Osteocyte (in vitro differentiated cells): ENCODE results near the gene STEAP3. TPM values are rescaled to one million over a fixed set of nuclear protein-coding genes. Genes with fewer than 3 reads are reported as not detected.

Source experiments
- DNase-seq: peaks from one replicate; pipeline ENCODE4 v3.0.0; 2021; ENCODE audit warnings: mixed read lengths; ENCODE audit not compliant: unreplicated experiment; ENCODE audit errors: extremely low spot score
- H3K27ac Mint-ChIP-seq: one replicate; pipeline ENCODE4 v1.8.0; 2021; ENCODE audit warnings: mild to moderate bottlenecking, mixed read lengths; ENCODE audit not compliant: unreplicated experiment
- H3K27me3 Mint-ChIP-seq: one replicate; pipeline ENCODE4 v1.8.0; 2021; ENCODE audit warnings: mixed read lengths; ENCODE audit not compliant: unreplicated experiment
- H3K36me3 Mint-ChIP-seq: one replicate; pipeline ENCODE4 v1.8.0; 2021; ENCODE audit warnings: mixed read lengths; ENCODE audit not compliant: unreplicated experiment
- H3K4me1 Mint-ChIP-seq: one replicate; pipeline ENCODE4 v1.8.0; 2021; ENCODE audit warnings: mixed read lengths; ENCODE audit not compliant: unreplicated experiment
- H3K4me3 Mint-ChIP-seq: one replicate; pipeline ENCODE4 v1.8.0; 2021; ENCODE audit warnings: mild to moderate bottlenecking, moderate library complexity, mixed read lengths; ENCODE audit not compliant: unreplicated experiment
- H3K9me3 Mint-ChIP-seq: one replicate; pipeline ENCODE4 v1.8.0; 2021; ENCODE audit warnings: mixed read lengths; ENCODE audit not compliant: unreplicated experiment
- CTCF ChIP-seq: fragments of 200-600 bp; sonication (generic); IDR thresholded peaks from 2 replicates; pipeline ENCODE4 v1.5.0; 2021; ENCODE audit warnings: antibody characterized with exemption, mild to moderate bottlenecking, moderate library complexity
- total RNA-seq: library from RNA; stranded (reverse); gene quantifications from 2 replicates; pipeline ENCODE4 v1.2.1, GENCODE V29; 2021

Gene STEAP3
- total RNA-seq, 1 donor from 2014 or later: 19.3 TPM

DNA sequence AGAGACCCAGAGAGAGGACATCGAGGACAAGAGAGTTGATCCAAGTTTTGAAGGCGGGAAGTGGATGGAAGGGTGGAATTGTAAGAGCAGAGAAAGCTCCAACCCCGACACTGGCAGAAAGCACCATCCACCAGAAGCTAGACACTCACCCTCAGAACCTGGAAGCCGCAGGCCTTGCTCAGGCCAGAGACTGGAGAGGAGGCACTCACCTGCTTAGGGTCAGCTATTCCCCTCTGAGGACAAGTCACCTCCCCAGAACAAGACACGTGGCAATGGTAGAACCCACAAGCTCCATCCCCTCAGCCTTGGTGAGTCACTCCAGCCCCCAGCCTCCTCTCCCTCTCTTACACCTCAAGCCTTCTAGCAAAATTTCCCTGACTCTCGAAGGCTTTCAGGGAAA, 64.9 kb downstream of the STEAP3 start:
- DNase-seq: no peak
- Mint-ChIP-seq H3K27ac (no peak overlapping the region), H3K27me3 (no peaks in the 10 kb centered on the region), H3K4me1 (peaks cover 13% of the 10 kb centered on the region), H3K9me3 (no peaks in the 10 kb centered on the region), H3K36me3 (no peaks in the 10 kb centered on the region), H3K4me3 (no peak overlapping the region)
- TF ChIP-seq CTCF: no peak

- DNase-seq: no peak
- H3K27me3 Mint-ChIP-seq: no peaks in the 10 kb centered on the region
- H3K4me3 Mint-ChIP-seq: no peak overlapping the region
- TF ChIP-seq CTCF: no peak
- no peak overlapping the region for H3K27ac Mint-ChIP-seq
- H3K36me3 Mint-ChIP-seq: no peaks in the 10 kb centered on the region
- no peaks in the 10 kb centered on the region for H3K9me3 Mint-ChIP-seq
- peaks cover 13% of the 10 kb centered on the region for H3K4me1 Mint-ChIP-seq
Measured at GRCh38 chr2:119289093-119289492, 65.5 kb downstream of the STEAP3 start.

- DNase-seq: no peak
- Mint-ChIP-seq H3K36me3 (no peaks in the 10 kb centered on the region), H3K27ac (no peak overlapping the region), H3K9me3 (no peaks in the 10 kb centered on the region), H3K4me3 (no peak overlapping the region), H3K4me1 (peaks cover 13% of the 10 kb centered on the region), H3K27me3 (no peaks in the 10 kb centered on the region)
- no peak for TF ChIP-seq CTCF
Measured at GRCh38 chr2:119289642-119290041, 66.0 kb downstream of the STEAP3 start.

DNA sequence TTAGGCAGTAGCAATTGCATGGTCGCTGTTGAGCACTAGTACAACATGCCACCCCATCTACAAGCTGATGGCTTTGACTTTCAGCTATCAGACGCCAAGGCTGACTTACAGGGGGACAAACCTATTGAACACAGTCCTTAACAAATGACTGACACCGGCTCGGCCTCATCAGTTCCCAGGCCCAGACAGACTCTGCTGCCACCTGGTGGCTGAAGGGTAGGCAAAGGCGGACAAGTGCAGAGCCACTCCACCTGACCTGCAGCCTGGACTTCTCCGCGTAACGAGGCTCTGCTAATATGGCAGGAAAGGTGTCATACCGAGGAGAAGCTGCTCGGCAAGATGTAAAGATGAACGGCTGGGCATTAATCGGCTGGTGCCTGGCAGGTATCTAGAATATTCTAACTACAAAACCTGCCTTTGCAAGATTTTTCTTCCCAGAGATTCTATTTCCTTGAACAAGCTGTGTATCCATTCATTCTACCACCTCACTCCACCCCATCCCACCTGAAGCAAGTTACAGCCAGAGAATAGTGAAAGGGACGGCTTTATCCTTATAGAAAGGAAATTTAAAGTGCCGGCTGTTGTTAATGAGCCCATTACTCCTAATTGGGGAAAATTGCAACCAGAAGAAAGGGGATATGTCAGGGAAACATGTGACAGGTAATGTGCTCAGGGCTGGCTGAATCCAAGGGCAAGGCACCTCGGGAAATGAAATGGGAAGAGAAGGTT, 67.4 kb downstream of the STEAP3 start:
- Mint-ChIP-seq H3K4me1 (peaks cover 13% of the 10 kb centered on the region), H3K27ac (no peak overlapping the region), H3K9me3 (no peaks in the 10 kb centered on the region), H3K4me3 (no peak overlapping the region), H3K36me3 (no peaks in the 10 kb centered on the region), H3K27me3 (no peaks in the 10 kb centered on the region)
- DNase-seq: peak; percentile 93
- TF ChIP-seq CTCF: peak; percentile 98

DNA sequence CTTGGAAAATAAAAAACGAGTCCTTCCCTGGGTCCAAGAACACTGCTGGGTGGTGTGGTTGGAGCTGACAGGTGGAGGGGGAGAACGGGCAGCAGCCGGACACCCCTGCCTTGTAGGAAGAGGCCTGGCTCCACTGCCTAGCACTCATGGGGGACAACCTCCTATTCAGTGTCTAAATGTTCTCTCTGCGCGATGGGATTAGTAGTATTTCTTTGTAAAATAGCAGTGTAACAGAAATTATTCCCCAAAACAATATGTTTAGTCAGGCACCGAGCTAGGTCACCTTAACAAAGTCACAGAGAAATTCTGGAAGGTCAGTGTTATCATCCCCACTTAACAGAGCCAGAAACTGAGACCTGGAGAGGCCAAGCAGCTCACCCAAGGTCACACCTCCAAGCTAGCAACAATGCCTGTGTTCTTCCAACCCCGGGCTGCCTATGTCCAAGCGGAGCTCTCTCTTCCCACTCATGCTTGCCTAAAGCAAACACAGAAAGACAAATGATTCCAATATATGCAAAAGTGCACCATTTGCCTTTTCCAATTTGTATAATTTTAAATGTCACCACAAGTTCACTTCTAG, 68.0 kb downstream of the STEAP3 start:
- Mint-ChIP-seq H3K4me3 (no peak overlapping the region), H3K4me1 (peaks cover 13% of the 10 kb centered on the region), H3K9me3 (no peaks in the 10 kb centered on the region), H3K27me3 (no peaks in the 10 kb centered on the region), H3K27ac (no peak overlapping the region), H3K36me3 (no peaks in the 10 kb centered on the region)
- no peak for DNase-seq
- TF ChIP-seq CTCF: no peak
